OCI-LY1 (cell line): ENCODE measurements around the gene GALNT7.

Source experiments
- EZH2 ChIP-seq: fragments of 200-600 bp; sonication (generic), shearing (Covaris generic); IDR thresholded peaks from 2 replicates; pipeline ENCODE4 v1.8.0; 2017; ENCODE audit warnings: borderline replicate concordance, mixed run types, mild to moderate bottlenecking, antibody characterized with exemption, low read length, moderate library complexity, mixed read lengths
- TF ChIP-seq, protein P1 (sequence below): fragments of 200-600 bp; sonication (generic), shearing (Covaris generic); IDR thresholded peaks from 2 replicates; pipeline ENCODE4 v1.5.1; 2017; ENCODE audit warnings: mild to moderate bottlenecking, antibody characterized with exemption, low read length, moderate library complexity, mixed read lengths

DNA sequence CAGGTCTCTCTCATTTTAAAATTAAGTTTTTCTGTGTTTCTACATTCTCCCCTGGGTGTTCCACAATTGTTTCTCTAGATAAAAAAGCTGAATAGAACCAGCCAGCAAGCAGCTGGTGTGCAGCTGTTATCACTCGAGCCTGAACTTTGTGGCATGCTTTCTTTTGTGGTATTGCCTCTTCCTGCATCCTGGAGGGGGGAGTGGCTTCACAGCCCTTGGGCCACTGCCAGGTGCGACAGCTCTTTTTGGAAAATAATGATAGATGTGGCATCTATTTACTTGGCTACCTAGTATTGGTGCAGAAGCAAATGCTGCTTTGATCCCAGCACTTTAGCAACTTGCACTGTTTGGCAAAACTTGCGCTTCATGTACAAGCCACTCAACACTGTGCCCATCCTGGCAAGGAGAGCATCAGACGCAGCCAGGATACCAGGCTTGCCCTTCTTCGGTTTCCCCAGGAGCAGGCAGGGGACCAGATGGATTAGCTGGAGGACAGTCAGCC lies 96.1 kb downstream of the GALNT7 start:
- TF ChIP-seq, protein P1, sequence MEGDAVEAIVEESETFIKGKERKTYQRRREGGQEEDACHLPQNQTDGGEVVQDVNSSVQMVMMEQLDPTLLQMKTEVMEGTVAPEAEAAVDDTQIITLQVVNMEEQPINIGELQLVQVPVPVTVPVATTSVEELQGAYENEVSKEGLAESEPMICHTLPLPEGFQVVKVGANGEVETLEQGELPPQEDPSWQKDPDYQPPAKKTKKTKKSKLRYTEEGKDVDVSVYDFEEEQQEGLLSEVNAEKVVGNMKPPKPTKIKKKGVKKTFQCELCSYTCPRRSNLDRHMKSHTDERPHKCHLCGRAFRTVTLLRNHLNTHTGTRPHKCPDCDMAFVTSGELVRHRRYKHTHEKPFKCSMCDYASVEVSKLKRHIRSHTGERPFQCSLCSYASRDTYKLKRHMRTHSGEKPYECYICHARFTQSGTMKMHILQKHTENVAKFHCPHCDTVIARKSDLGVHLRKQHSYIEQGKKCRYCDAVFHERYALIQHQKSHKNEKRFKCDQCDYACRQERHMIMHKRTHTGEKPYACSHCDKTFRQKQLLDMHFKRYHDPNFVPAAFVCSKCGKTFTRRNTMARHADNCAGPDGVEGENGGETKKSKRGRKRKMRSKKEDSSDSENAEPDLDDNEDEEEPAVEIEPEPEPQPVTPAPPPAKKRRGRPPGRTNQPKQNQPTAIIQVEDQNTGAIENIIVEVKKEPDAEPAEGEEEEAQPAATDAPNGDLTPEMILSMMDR: no peak
- TF ChIP-seq EZH2: no peak
